HFFc6 (cell line): ENCODE results near the gene NSFL1C. TPM values are rescaled to one million over a fixed set of nuclear protein-coding genes. Genes with fewer than 3 reads are reported as not detected.

Experiments
- DNase-seq: peaks from one replicate; pipeline ENCODE4 v3.0.0-alpha.2; 2018
- H3K27ac Mint-ChIP-seq: 2 replicates; pipeline ENCODE4 v1.8.0; 2020; ENCODE audit warnings: mild to moderate bottlenecking, mixed read lengths
- H3K27me3 Mint-ChIP-seq: 2 replicates; pipeline ENCODE4 v1.8.0; 2021; ENCODE audit warnings: mild to moderate bottlenecking, moderate library complexity, mixed read lengths; ENCODE audit not compliant: insufficient read depth
- H3K36me3 Mint-ChIP-seq: 2 replicates; pipeline ENCODE4 v1.8.0; 2021; ENCODE audit warnings: low read depth, mixed read lengths
- H3K4me1 Mint-ChIP-seq: 2 replicates; pipeline ENCODE4 v1.8.0; 2020; ENCODE audit warnings: low read depth, mixed read lengths
- H3K4me3 Mint-ChIP-seq: 2 replicates; pipeline ENCODE4 v1.8.0; 2020; ENCODE audit warnings: mild to moderate bottlenecking, moderate library complexity, mixed read lengths
- H3K9me3 Mint-ChIP-seq: 2 replicates; pipeline ENCODE4 v1.8.0; 2020; ENCODE audit warnings: mild to moderate bottlenecking, mixed read lengths
- CTCF ChIP-seq: fragments of 200-600 bp; sonication (generic); IDR thresholded peaks from 2 replicates; pipeline ENCODE4 v1.5.0; 2021; ENCODE audit warnings: antibody characterized with exemption, mild to moderate bottlenecking
- total RNA-seq, 6 experiments: library from RNA; stranded (reverse); fragmentation: NEBNext Ultra II Directional; extraction: Animal tissue kit (Norgen Biotek cat#: 25700); gene quantifications; 2 replicates in 1 of 6; 3 replicates in 5 of 6; pipeline ENCODE4 v1.2.3, GENCODE V29; 2021

Gene NSFL1C
- total RNA-seq, 6 experiments from 2014 or later: 85.4 to 125 (median 103) TPM

GRCh38 chr20:1462834-1463233 lies 3.8 kb downstream of the NSFL1C start:
- H3K27ac Mint-ChIP-seq: no peak overlapping the region
- H3K36me3 Mint-ChIP-seq: peaks cover 32% of the 10 kb centered on the region
- peaks cover 5% of the 10 kb centered on the region for H3K27me3 Mint-ChIP-seq
- no peak overlapping the region for H3K4me3 Mint-ChIP-seq
- peaks cover 39% of the 10 kb centered on the region for H3K4me1 Mint-ChIP-seq
- DNase-seq: no peak
- no peaks in the 10 kb centered on the region for H3K9me3 Mint-ChIP-seq
- no peak for TF ChIP-seq CTCF

GRCh38 chr20:1462001-1462400 lies 4.6 kb downstream of the NSFL1C start:
- TF ChIP-seq CTCF: no peak

DNA sequence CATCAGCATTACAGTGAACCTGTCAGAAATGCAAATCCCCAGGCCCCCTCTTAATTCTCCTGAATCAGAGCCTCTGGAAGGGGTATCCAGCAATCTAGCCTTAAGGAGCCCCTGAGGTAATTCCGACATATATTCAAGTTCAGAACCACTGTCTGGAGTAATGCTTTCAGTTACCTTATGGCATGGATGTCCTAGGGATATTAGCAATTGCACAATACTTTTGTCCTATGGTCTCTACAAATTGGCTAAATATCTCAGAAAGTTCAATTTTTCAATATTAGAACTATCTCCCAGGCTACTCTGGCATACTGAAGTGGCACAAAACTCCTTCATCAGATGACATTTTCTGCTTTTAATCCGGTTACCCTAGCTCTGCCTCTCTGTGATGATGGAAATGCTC lies 6.4 kb downstream of the NSFL1C start:
- no peaks in the 10 kb centered on the region for H3K9me3 Mint-ChIP-seq
- H3K36me3 Mint-ChIP-seq: peaks cover 31% of the 10 kb centered on the region
- no peak overlapping the region for H3K4me3 Mint-ChIP-seq
- no peak for DNase-seq
- peaks cover 34% of the 10 kb centered on the region for H3K4me1 Mint-ChIP-seq
- TF ChIP-seq CTCF: no peak
- no peak overlapping the region for H3K27ac Mint-ChIP-seq
- H3K27me3 Mint-ChIP-seq: peaks cover 1% of the 10 kb centered on the region; the same call in 1 of the 2 replicates

More at GRCh38 chr20:1462001-1462400, 4.6 kb downstream of the NSFL1C start:
- peaks cover 37% of the 10 kb centered on the region for H3K36me3 Mint-ChIP-seq
- peaks cover 32% of the 10 kb centered on the region for H3K4me1 Mint-ChIP-seq
- H3K27ac Mint-ChIP-seq: no peak overlapping the region
- H3K9me3 Mint-ChIP-seq: no peaks in the 10 kb centered on the region
- DNase-seq: no peak
- H3K27me3 Mint-ChIP-seq: peaks cover 1% of the 10 kb centered on the region; the same call in 1 of the 2 replicates
- H3K4me3 Mint-ChIP-seq: no peak overlapping the region

DNA sequence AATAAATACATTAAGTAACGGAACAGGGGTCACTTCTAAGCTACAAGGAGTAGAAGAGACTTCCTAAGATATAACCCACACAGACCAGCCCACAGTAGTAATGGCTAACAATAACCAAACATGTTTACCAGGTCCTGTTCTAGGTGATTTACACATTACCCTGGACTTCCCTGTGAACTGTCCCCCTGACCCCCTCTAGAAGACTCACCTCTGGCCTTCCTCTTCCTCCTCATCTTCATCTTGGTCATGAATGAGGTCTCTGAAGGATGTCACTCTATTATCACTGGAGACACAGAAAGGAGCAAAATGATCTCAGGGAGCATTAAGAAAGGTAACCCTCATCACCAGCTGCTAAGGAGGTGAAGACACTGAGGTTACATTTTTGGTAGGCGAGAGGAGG lies 8.7 kb downstream of the NSFL1C start:
- TF ChIP-seq CTCF: no peak
- DNase-seq: no peak
- H3K36me3 Mint-ChIP-seq: peaks cover 40% of the 10 kb centered on the region
- H3K27me3 Mint-ChIP-seq: peaks cover 1% of the 10 kb centered on the region; the same call in 1 of the 2 replicates
- no peaks in the 10 kb centered on the region for H3K9me3 Mint-ChIP-seq
- no peak overlapping the region for H3K4me3 Mint-ChIP-seq
- no peak overlapping the region for H3K27ac Mint-ChIP-seq
- H3K4me1 Mint-ChIP-seq: peaks cover 11% of the 10 kb centered on the region

- Mint-ChIP-seq H3K36me3 (peaks cover 55% of the 10 kb centered on the region), H3K27ac (peak overlapping the region; percentile 12; the same call in 1 of the 2 replicates), H3K9me3 (no peaks in the 10 kb centered on the region; the same call in 1 of the 2 replicates), H3K4me1 (peaks cover 9% of the 10 kb centered on the region), H3K4me3 (no peak overlapping the region), H3K27me3 (no peaks in the 10 kb centered on the region)
- no peak for DNase-seq
- no peak for TF ChIP-seq CTCF
Observed at GRCh38 chr20:1456300-1456699, 10.3 kb downstream of the NSFL1C start.
